Activated CD4-positive, CD25-positive, alpha-beta regulatory T cell treated with anti-CD3 and anti-CD28 coated beads, Interleukin-2, amount 50 U/mL, for 72 hours (primary cell): ENCODE data around the gene INF2.

Source experiments
- DNase-seq: peaks from one replicate; pipeline ENCODE4 v3.0.0; 2021

INF2 gene

DNA sequence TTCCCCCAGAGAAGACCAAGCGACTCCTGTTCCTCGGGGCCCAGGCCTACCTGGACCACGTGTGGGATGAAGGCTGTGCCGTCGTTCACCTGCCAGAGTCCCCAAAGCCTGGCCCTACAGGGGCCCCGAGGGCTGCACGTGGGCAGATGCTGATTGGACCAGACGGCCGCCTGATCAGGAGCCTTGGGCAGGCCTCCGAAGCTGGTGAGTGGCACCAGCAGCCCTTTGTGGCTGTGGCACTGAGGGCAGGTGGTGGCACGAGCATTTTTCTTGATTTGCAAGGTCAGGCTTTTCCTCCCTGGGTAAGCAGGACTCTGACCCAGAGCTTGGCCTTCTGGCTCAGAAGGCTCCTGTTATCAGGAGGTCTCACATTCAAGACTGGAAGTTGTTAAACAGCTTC is 66.2 kb downstream of the INF2 start:
- DNase-seq = no peak

DNA sequence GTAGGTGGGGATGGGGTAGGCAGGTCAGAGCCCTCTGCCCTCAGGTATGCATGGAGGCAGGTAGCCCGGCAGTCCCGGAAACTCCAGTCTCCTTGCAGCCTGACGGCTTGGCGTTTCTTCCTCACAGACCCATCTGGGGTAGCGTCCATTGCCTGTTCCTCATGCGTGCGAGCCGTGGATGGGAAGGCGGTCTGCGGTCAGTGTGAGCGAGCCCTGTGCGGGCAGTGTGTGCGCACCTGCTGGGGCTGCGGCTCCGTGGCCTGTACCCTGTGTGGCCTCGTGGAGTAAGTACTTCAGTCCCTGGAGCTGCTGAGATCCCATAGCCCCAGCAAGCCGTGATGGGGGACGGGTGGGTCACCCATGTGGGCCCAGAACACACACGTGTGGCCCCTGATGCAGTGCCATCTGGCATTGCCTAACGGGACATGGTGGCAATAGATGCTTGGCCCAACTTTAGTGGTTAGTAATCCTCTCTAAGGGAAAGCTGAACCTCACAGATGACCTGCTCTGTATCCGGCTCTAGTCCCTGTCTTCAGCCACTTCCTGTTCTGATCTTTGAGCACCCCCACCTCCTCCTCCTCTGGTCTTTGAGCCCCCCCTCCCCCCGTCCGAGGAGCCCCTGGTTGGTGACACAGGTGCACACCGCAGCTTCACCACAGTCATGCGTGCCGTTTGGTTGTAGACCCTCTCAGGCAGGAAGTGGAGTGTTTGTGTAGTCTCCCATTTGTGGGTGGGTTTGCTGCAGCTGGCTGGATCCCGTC is 67.2 kb downstream of the INF2 start:
- DNase-seq = no peak

DNA sequence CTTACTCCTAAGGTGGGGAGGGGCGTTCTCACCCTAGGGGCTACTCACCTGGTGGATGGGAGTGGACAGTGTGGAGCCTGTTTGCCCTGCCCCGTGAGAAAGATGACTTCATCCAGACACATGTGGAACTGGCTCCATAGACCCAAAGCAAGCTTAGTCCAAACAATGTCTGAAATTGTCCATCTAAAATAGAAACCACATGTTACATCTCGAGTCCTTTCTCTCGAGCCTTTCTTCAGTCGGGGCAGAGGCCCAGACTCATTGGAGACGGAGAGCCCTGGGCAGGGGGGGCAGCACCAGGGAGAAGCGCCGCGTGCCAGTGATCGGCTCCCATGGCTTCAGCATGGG is 67.8 kb downstream of the INF2 start:
- DNase-seq = no peak

DNA sequence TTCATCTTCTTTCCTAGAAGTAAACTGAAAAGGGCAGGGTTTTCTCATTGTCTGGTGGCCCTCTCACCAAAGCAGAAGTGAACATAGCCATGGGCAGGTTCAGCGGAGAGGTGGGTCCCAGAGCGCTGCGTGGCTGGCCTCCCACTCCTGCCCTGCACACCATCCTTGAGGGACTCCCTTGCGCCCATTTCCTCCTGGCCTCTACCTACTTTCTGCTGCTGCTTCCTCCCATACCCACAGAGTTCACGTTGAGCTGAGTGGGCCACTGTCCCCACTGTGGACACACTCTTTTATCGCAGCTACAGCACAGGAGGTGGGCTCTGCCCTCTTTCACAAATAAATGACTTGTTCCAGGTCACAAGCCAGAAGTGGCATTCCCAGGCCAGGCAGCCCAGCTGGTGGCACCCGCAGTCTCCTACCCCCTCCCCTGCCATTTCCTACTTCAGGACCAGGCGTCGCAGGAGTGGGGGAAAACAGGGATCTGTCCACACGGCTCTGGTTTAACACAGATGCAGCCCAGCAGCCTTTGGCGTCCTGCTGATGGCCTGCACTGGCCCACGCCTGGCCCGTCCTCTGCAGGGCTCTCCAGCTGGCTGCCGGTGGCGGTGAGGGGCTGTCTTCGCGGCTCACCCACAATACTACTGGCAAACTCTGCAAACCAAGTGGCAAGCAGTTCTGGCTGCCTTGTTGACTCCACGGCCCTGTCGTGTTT is 68.4 kb downstream of the INF2 start:
- no peak for DNase-seq

DNA sequence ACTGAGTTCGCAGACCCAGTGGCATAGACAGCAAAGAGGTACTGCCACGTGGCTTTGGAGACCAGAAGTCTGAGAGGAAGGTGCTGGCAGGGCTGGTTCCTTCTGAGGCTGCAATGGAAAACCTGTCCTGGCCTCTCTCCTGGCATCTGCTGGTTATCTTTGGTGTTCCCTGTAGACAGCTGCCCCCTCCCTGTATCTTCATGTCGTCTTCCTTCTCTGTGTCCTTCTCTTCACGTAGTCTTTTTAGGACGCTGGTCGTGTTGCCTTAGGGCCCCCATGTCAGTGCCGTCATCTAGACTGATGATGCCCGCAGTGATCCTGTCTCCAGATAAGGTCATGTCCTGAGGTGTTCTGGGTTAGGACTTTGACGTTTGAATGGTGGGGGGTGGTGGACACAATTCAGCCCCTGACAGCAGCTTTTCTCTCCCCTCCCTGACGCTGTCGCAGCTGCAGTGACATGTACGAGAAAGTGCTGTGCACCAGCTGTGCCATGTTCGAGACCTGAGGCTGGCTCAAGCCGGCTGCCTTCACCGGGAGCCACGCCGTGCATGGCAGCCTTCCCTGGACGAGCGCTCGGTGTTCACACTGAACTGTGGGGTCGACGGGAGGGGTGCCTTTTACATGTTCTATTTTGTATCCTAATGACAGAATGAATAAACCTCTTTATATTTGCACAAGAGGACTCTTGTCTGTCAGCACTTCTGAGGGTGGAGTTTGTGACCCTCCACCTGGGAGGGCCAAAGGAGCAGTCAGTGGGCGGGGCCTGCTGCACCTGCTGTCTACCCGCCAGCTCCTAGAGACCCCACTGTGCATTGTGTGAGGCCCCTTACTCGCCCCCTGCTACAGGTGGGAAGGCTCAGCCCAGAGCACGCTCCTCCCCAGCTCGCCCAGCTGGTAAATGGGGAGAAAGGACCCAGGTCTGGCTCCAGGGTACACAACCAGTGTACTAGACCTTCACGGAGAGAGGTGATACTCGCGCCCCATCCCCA is 69.9 kb downstream of the INF2 start:
- DNase-seq = no peak

DNA sequence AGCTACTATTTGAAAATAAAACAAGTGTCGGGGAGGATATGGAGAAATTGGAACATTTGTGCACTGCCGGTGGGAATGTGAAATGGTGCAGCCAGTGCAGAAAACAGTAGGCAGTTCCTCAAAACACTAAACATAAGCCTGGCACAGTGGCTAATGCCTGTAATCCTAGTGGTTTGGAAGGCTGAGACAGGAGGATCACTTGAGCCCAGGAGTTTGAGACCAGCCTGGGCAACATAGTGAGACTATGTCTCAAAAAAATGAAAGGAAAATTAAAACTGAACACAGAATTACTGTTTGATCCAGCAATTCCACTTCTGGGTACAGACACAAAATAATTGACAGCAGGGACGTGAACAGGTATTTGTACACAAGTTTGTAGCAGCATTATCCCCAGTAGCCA is 76.1 kb downstream of the INF2 start:
- no peak for DNase-seq

DNA sequence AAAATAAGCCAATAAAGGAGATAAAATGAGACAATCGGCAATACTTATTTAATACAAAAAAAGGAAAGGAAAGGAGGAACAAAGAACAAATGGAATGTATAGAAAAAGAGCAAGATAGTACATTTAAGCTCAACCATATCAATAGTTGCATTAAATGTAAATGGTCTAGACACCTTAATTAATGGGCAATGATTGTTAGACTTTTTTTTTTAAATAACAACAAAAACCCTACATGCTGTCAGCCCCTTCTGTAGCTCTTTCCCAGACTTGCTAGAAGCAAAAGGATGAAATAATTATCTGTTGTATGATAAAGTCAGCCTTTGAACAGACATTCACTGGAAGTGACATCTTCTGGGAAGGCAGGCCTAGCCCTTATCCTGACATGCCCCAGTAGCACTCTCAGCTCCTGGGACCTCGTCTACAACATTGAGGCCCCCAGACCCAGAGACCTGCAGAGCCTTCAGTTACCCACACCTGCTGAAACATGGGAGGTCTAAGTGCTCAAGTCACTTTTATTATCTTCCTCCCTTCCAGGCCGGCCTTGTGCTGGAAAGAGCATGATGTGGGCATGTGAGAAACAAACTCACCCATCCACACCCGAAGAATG is 76.9 kb downstream of the INF2 start:
- DNase-seq = no peak

DNA sequence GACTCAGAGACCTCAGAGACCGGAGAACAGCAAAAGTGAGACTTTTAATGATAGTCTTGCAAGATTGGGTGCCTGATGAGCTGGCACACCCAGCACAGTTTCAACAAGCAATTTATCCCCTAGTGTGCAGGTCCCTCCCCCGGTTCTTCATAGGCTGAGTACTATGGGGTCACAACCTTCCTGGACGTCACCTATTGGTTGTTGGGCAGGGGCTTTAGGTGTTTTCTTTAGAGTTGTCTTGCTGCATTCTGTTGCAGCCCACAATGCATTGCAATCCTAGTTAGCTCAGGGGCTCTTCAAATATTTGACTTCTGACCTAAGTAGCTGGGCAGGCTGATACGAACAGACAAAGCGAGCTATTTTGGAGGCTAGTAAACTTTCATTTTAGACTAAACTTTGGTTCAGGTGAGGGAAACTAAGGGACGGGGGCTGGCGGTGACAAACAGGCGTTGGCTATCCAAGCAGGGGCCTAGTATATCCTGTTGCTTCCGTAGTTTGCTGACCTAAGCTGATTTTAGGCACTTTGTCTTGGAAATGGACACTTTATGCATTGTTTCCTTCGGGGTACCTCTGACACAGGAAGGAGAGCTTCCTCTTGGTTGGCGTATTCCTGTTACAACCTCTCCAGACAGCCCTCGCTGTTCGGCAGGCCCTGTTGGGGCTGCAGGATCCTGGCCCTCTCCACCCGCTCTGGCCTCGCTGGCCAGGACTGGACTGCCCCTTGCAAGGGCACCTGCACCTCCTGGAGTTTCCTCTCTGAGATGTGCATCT is 77.6 kb downstream of the INF2 start:
- DNase-seq = no peak

DNA sequence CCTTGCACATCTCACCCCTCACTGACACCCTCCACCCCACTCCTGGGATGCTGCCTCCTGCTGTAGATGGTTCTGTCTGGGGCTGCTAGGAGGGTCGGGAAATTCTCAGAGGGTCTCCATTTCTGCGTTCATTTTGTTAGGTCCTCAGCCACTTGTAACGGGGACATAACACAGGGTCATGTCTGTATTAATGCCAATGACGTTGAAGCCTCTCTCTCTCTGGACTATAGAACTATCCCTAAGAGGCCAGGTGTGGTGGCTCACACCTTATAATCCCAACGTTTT is 78.2 kb downstream of the INF2 start:
- DNase-seq = no peak

DNA sequence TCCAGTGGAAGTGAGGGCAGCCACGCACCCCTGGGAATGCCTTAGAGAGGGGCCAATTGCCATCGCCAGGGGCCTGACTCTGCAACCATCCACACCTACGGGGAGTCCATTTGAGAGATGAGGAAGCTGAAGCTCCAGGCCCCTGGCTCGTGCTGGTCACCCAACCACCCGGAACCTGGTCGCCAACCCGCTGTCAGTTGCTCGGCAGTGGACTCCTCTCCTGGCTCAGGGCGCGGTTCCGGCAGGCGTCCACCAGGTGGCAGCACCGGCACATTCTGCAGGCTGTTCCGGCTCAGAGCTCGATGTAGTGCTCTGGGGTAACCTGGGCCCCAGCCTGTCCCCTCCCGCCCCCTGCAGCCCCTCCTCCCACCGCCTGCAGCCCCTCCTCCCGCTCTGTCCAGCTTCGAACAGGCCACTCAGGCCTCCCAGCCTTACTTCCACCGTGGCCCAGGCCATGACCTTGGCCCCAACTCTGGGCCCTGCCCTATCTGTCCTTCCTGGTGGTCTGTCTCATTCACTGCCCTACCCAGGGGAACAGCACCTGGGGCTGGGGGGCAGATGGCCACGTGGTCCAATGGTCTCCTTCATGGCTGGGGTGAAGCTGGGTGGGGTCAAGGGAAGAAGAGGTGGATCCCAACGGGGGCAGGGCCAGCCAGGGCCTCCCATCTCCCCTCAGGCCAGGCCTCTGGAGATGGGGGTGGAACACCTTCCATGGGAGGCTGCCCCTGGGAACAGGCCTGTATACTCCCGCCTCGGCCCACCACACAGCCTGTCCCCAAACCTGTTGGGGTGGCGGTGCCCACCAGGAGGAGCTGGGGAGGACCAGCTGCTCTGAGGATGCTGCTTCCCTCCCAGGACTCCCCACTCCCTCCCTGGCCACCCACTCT is 79.3 kb downstream of the INF2 start:
- peak; percentile 97 for DNase-seq

DNA sequence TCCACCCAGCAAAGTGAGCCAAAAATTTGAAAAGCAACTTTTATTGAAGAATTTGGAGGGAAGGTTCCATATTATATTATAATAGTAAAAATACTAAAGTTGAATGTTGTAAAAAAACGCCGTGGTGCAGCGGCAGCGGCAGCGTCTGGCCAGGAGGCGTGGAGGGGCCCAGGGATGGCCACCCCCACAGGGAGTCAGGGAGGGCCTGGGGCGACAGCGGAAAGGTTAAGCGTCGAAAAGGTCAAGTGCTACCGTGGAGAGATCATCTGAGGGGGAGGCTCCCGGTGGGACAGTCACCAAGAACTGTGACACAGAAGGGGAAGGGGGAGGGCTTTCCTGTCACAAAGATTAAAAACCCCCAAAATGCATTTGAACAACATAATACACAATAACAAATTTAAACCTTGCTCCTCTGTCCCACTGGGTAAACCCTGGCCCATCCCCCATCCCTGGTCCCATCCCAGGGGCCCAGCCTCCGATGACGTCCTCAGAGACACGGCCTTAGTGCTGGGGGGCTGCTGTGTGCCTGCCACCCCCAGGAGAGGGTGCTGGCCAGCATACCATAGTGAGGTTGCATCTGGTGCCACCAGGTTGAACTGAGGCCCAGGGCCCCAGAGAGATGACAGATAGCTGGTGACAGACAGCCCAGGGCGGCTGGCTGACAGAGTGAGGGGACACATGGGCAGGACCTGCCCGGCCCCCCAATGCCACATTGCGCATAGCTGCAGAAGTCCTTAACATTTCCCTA is 80.1 kb downstream of the INF2 start:
- DNase-seq = no peak

DNA sequence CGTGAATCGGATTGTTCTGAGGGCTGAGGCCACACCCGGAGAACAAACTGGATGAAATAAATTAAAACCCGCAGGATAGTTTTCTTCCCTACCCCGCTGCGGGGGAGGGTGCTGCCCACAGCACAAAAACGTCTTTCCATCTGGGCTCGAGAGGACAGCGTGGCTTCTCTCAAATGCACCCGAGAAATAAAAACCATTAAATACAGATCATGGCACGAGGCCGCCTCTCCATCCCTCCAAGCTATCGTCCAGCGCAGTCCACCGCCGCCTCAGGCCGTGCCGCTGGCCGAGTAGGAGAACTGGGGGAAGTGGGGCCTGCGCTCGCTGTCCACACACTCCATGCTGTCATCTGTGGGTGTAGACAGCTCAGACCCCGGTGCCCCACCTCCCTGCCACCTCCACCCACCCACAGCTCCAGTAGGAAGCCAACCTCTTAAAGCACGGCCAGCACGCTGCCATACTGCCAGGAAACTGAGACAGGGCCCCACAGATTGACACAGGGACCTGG is 80.7 kb downstream of the INF2 start:
- no peak for DNase-seq

DNA sequence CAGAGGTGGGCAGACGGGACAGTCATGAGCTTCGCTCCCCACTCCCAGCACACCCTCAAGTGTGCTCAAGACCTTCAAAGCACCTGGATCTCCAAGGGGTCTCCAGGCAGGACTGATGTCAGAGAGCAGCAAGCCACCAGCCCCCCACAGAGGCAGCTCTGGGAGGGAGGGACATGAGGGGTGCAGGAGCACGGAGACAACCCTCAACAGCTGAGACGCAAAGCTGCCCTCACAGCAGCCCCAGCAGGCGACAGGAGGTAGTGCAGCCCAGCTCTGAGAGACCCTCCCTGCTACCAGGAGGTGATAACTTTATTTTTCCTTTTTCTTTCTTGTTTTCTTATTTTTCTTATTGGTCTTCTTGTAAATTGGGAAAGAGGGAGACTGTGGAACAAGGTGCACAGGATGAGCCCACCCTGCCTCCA is 81.4 kb downstream of the INF2 start:
- no peak for DNase-seq

DNA sequence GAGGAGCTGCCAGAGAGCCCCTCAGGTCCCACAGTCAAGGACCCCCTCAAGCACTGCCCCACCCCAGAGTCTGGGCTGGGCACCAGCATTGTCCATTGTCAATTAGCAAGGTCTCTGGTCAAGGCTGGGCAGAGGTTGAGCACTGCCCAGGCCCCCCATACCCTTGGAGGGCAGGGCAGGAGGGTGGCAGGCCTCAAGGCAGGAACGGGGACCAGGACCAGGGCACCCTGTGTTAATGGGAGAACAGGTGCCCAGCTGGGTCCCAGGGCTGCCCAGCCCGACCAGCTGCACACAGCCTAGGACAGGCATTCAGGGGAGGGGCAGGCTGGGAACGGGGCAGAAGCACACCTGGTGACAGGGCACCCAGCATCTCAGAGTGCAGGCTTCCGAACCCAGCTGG is 82.0 kb downstream of the INF2 start:
- no peak for DNase-seq
